MV-4-11 (cell line): ENCODE results near the gene KIF7.

Experiments used
- DNase-seq: peaks from one replicate; lab custom pipeline; 2025; lab: John Stamatoyannopoulos, UW

Gene KIF7

DNA sequence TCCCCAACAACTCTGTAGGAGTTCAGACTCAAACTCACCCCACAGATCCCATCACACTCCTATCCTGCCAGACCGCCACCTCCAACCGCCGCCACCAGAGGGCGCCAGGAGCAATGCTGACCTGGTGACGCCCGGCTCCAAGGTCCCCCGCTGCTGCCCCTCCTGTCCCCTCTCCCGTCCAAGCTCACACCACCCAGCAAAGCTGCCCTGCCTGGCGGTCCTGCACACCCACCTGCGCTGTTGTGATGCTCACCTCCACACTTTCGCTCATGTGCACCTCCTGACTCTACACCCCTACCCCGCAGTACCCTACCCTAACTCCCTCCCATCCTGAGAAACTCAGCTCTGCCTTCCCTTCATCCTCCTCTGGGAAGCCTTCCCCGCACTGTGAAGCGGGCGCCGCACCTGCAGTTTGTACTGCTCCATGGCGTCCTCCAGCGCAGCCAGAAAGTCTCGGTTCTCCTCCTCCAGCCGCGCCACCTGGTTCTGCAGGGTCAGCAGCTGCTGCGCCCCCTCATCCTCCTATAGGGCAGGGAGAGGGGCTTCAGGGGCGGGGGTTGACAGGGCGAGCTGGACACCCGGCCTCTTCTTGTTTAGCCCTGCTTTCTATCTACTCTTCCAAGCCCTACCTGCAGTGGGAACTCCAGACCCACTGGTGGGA, 7.9 kb downstream of the KIF7 start:
- DNase-seq: no peak

DNA sequence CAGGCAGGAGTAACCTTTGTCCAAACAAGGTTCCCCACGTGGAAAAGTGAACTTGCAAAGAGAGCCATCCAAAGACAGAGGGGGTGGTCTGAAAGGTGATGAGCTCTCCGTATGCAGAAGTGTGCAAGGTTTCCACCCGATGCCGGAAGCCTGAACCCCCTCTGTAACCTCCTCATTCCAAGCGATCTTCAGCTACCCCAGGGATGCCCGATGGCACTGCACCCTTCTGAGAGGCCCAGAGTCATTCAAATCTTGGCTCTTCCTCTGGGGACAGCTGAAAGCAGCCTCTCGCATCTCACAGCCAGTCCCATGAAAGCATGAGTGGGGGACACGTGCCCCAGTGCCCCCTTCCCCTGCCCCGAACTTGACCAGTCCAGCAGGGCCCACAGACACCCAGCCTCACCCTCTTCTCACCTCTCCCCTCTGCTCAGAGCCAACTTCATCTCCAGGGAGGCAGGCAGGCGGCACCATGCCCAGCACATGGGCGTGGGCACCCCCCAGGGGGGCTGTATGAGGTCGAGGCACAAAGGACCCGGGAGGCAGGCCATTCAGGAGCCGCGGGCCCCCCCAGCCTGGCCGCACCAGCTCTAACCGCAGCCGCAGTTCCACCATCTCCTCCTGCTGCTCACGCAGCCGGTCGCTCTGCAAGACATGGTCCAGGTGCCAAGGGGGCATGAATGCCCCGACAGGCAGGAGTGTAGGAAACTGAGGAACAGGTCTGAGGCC, 8.7 kb downstream of the KIF7 start:
- DNase-seq: no peak

DNA sequence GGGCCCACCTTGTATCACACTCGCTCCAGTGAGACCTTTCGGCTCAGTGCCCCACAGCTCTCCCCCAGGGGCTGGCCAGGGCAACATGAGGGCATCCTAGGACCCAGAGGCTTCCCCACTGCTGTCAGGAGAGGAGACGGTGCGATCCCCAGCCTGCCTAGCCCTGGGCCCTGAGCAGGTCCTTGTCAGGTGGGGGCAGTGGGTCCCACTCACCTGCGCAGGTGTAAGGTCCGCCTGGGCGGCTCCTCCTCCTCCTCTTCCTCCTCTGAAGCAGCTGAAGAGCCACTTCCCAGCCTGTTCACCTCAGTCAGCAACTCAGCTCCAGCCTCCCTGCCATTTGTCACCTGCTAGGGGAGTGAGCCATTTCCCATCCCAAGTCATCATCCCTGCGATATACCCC, 9.6 kb downstream of the KIF7 start:
- no peak for DNase-seq

DNA sequence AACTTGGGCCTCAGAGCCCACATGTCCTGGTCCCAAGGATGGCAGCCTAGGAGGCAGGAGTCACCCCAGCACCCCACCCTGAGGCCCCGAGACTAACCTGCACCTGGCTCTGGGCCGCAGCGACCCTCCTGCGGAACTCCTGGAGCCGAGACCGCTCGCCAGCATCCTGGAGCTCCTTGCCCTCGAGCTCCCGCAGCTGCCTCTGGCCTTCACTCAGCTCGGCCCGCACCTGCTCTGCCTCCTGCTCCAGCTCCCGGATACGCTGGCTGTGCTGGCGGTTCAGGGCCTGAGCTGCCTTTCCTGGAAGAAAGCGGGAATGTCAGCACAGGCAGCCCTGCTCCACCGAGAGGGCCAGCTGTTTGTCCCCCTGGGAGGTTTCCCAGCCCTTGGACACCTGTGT, 13.2 kb downstream of the KIF7 start:
- DNase-seq: no peak

DNA sequence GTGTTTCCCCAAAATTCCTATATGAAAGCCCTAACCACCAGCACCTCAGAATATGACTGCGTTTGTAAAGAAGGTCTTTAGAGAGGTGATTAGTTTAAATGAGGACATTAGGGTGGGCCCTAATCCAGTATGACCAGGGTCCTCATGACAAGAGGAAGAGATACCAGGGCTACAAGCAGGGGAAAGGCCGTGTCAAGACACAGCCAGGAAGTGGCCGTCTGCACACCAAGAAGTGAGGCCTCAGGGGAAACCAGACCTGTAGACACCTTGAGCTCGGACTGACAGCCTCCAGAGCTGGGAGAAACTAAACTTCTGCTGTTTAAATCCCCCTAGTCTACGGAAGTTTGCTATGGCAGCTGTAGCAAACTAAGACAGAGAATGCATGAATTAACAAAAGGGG, 14.2 kb downstream of the KIF7 start:
- DNase-seq: no peak

DNA sequence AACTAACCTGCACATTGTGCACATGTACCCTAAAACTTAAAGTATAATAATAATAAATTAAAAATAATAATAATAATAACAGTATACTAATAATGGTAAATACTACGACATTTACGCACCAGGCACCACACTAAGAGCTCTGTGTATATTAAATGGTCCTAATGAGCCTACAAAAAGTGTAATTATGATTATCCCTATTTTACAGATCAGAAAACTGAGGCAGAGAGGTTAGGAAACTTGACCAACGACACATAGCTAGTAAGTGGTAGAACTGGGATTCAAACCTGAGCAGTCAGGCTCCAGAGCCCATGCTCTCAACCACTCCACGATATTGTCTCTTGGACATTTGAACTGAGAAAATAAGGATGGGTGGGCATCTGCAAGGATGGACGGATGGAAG, 15.0 kb downstream of the KIF7 start:
- DNase-seq: no peak

DNA sequence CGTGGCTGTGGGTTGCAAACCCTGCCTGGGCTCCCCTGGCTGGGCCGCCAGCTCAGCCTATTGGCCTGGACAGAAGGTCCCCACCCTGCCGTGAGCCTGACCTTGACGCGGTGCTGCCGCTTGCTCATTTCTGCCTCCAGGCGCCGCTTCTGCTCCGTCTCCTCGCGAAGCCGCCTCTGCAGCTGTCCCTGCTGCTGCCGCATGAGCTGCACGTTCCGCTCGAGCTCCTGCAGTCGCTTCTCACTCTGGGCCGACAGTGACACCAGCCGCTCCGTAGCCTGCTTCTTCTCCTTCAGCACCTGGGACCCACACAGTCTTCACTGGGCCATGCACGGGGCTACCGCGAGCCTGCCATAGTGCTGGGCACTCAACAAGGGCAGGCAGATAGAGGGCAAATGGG, 21.7 kb downstream of the KIF7 start:
- DNase-seq: no peak

DNA sequence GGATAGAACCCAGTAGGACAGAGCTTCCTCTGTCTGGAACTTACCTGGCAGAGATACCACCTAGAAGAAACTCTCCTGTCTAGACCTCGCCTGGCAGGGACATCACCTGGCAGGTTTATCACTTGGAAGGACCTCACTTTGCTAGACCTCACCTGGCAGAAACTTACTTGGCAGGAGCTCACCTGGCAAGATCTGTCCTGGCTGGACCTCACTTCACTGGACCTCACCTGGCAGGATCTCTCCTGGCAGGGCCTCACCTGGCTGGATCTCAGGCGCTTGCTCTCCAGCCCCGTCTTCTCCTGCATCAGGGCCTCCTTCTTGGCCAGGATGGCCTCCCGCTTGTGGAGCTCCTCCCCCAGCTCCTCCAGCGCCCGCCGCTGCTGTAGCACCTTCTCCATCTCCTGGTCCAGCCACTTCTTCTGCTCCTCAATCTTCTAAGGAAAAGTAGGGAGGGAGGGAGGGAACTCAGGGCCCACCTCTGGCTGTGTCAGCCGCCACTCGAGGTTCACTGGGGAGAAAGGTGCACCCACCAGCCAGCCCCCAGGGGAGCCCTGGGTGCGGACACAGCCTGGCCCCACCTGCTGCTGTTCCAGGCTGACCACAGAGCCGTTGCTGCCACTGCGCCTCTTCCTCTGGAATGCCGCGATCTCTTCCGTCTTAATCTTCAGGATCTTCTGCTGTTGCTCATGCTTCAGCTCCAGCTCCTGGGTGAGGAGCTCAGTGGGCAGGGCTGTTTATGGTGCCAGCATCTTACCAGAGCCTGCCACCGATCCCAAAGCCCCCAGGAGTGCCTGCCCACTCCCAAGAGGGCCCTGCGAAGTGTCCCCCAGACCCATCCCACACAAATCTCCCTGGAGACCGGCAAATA, 22.5 kb downstream of the KIF7 start:
- DNase-seq: no peak

DNA sequence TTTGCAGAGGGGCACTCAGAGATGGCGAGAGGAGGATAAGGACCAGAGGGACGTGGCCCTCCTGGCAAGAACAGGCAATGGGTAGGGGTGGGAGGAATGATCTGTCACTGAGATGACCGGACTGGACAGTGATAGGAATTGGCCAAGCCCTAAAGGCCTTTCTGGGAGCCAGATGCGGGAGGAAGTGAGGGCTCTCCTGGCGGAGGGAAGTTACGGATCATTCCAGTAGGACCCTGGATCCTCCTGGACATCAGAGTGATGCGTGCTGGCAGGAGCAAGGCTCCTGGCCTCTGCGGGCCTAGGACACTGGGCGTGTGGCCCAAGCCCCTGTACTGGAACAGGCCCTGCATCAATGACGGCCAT, 23.4 kb downstream of the KIF7 start:
- no peak for DNase-seq

DNA sequence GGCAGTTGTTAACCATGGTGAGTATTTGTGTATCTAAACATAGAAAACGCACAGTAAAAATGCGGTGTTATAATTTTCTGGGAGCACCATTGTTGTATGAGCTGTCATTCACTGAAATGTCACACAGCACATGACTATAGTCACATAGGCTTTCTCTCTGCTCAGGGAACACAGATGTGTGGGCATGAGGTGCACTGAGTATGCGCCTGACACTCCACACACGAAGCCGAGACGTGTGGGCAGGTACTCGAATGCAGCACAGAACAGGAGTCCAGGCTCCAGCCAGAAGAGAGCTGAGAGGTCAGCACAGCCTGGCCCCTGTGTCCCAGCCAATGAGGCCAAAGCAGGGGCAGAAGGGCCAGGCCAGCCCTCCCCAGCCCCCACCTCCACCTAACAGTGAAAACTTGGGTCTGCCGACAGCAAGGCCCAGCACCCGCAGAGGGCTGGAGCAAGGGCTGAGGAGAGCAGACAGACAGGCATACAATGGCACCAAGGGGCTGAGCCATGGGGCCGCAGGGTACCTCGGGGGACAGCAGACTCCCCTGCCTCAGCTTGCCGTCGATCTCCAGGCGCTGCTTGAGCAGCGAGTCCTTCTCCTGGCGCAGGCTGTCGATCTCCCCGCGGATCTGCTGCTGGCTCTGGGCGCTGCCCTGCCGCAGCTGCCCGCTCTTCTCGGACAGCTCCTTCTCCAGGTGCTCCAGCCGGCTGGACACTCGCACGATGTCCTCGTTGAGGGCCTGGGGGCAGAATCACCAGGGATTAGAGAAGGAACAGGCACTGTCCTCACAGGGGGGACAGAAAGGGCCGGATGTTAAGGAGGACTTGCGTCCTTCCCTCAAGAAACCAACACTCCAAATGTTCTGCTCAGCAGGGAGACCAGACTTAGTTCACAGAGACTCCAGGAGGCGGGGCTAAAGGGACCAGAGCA, 24.0 kb downstream of the KIF7 start:
- DNase-seq: no peak

DNA sequence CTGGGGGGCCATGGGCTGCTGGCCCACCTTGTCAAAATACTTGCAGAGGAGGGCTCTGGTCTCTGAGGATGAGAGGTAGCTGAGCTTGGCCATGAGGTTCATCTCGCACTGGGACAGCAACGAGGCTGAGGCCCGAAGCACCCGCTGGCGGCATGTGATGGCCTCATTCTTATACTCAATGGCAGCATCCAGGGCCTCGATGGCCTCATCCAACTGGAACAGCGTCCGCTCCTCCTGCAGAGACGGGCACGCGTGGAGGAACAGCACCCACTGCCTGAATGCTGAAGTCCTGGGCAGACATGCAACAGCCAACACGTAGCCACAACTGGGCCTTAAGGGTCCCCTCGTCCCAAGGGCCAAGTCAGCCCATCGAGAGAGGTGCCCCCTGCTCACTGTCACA, 25.0 kb downstream of the KIF7 start:
- no peak for DNase-seq

DNA sequence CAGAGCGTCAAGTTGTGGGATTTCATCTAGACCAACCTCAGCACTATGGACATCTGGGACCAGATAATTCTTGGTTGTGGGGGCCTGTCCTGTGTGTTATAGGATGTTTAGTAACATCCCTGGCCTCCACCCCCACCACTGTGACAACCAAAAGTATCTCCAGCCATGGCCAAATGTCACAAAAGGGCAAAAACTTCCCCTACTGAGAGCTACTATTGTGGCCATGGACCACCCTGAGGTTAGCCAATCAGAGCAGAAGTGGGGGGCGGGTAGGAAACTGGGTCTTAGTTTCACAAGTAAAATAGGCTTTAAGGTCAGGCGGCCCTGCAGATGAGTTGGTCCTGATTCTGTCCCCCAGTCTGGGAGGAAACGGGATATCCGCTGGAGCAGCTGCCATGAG, 25.4 kb downstream of the KIF7 start:
- DNase-seq: no peak

DNA sequence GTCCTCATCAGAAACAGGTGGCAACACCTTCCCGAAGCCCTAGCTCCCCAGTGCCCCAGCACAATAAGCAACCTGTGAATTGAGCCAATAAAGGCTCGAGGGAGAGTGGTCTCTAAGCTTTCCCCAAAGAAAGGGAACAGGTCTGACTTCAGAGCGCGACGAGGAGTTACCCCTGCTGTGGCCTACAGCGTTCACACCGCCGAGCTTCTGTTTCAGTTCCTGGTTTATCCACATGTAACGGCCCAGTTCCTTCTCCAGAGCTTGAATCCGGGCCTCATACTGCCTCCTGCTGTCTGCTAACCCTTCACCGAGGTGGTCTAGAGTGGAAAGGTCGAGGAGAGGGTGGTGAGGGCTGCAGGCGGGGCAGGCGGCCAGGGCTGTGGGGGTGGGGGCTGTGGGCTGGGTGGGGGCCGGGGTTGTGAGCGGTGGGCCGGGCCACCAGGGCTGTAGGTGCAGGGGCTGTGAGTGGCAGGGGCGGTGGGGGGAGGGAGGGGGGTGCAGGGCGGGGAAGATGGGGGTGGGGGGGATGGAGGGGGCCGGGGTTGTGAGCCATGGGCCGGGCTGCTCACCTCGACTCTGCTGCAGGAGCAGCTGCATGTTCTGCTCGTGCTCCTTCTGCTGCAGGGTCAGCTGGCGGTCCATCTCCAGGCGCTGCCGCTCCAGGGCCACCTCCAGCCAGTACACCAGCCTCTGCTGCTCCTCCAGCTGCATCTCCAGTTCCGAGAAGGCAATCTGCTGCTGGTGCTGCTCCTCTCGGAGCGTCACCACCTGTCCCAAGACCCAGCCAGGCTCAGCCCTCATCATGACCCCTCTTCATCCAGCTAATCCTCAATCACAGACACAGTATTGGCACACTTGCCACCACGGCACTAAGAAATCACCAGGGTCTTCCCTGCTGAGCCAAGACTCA, 26.2 kb downstream of the KIF7 start:
- peak; percentile 62 for DNase-seq

DNA sequence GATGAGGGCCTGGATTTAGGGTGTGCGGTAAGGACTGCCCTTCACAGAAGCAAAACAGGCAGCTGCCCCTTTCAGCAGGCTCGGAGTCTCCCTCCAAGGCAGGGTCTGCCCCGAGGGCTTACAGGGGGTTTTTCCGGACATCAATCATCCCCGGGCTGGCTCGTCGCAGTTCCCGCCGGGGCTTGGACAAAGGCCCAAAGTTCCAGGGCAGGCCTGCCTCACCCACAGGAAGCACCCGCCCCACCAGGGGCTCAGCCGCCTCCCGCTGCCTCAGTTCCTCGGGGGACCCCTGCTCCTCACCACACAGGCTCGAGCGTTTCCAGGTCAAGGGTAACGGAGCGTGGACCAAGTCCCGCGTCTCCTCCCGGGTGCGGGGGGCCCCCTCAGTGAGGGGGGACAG, 27.0 kb downstream of the KIF7 start:
- no peak for DNase-seq

DNA sequence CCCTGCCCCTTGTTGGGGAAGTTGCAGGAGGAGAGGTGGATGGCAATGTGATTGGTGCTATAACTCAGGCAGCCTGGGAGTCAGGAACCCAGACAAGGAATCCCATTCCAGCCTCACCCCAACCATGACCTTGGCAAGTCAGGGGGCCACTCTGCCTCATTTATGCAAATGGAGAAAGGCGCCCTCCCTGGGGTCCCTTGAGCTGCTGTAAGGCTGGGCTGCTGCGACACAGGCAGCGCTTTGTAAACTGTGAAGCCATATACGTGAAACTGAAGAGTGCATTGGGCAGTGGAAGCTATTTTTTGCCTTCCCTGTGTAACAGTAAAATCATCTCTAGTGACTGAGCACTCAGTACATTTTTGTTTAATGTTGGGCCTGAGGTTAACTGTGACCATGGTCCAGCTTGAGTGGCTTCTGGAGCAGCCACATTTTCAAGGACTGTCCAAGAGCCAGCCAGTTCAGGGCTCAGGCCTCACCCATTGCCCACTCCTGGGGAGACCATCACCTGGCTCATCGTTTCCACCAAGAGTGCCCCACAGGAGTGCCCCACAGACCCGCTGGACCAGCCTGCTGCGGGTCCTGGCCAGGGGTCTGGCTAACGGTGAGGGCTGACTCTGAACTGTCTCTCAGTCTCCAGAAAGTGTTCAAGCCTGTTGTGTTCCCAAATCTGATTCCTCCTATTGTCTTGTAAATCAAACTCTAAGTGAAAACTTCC, 27.9 kb downstream of the KIF7 start:
- DNase-seq: no peak

DNA sequence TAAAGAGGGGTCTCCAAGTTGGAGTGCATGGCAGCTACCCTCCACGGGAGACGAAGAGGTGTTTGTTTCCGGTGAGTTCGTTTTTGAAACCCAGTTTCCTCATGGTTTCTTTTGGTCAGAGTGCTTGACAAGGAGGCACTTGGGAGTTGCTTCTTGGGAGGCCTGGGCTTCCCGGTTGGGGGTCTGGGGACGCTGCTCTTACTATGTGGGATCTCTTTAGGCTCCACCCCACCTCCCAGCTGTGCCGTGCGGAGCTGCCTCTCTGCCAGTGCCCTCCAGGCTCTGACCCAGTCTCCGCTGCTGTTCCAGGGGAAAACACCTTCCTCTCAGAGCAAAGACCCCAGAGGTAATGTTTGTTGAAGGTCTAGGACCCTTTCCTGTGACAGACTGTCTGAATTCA, 29.6 kb downstream of the KIF7 start:
- no peak for DNase-seq

DNA sequence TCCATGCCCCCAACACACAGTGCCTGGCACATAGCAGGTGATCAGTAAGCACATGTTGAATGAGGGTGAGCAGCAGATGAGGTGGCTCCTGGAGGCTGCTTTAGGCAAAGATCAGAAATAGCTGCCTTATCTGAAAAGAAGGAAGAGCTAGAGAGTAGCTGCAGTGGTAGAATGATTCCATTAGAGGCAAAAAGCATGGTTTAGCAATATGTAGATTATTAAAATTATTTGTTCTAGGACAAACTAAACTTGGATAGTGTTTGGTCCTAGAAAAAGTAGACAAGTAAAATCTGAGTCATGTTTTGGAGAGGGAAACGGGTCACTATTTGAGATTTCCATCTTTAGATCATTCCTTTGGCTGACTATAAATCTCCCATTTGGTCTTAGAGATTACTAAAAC, 32.1 kb downstream of the KIF7 start:
- no peak for DNase-seq

DNA sequence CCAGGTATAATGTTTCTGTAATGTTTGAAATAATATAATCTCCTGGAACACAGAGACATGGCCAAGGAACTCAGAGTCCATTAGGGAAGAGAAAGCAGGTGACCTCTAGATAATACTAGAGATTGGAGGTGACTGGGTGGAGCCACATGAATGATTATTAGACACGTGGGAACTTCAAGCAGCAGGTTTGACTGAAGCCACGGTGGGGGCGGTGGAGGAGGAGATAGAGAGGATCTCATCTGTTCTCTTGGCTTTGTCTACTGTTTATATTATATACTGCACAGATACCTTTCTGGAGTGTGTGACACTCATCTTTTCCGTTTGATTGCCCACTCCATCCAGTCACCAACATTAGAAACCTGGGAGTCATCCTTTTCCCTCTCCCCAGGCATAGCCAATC, 33.7 kb downstream of the KIF7 start:
- DNase-seq: no peak

DNA sequence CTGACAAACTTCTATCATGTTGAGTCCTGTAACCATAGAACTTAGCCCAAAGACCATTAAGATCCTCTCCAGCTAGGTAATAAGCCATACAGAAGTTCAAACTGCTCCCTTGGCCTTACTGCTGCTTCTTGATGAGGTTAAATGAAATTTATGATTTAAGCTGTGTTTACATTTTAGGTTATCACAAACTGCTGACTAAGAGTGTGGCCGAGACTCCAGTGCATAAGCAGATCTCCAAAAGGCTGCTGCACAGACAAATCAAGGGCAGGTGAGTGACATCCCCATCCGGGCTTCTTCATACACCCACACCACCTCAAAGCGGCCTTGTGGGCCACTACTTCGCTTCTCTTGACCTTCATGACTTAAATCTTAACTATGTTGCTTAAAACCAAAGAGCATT, 39.0 kb downstream of the KIF7 start:
- DNase-seq: no peak

DNA sequence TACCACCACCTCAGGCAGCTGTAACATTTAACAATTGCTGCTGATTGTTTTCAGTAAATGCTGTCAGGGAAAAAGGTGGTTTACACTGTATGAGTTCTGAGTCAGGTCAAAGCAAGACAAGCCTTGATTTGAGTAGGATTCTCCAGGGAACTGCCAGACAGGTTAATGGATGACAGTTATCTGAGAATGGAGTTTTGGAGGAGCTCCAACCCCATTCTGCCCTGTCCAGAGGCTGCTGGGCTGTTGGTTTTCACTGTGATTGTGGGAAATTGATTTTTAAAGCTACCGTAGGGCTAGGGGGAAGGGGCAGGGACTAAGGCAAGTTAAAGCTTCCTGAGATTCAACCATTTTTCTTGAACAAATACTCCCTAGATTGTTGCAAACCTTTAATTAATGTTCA, 40.1 kb downstream of the KIF7 start:
- no peak for DNase-seq
